CD4-positive, alpha-beta T cell (primary cell): Measurements from ENCODE around the gene TAAR5. TPM values are rescaled to one million over a fixed set of nuclear protein-coding genes. Genes with fewer than 3 reads are reported as not detected.

Experiments
- ATAC-seq: fragments of 200-7000 bp; cut with Tn5 transposase; one replicate; pipeline ENCODE4 v1.10.0; 2022; ENCODE audit warnings: mild to moderate bottlenecking; ENCODE audit not compliant: poor library complexity
- CTCF ChIA-PET: fragments of 350-600 bp; sonication (Branson Sonifier 250); formaldehyde crosslinking; loops from one replicate; lab custom pipeline; 2021; ENCODE audit warnings: antibody characterized with exemption, inconsistent platforms; lab: Charles Lee
- POLR2A ChIA-PET: fragments of 350-600 bp; sonication (Branson Sonifier 250); formaldehyde crosslinking; loops from one replicate; lab custom pipeline; 2021; ENCODE audit warnings: antibody characterized with exemption, inconsistent platforms; lab: Charles Lee
- DNase-seq, 14 experiments: peaks; one replicate each; pipeline ENCODE4 v3.0.0-alpha.2; 2013 to 2020; ENCODE audit warnings: mixed read lengths in 2 of 14
- H3K27ac ChIP-seq, 2 donors: one replicate each; pipeline versions ENCODE4 v1.5.1 to v1.7.0; 2013; ENCODE audit warnings: low read length in 2 of 2, low read depth in 1 of 2, mild to moderate bottlenecking in 1 of 2
- H3K27me3 ChIP-seq, 2 experiments: 1 replicate in 1 of 2; 2 replicates in 1 of 2; pipeline versions ENCODE4 v1.6.1 to v1.7.0; 2013; ENCODE audit warnings: low read length in 2 of 2, control low read depth in 1 of 2, mild to moderate bottlenecking in 1 of 2, moderate library complexity in 1 of 2; ENCODE audit not compliant: insufficient read depth in 2 of 2, control insufficient read depth in 1 of 2
- H3K36me3 ChIP-seq: one replicate; pipeline ENCODE4 v1.6.1; 2013; ENCODE audit warnings: low read length, control low read depth; ENCODE audit not compliant: insufficient read depth
- H3K4me1 ChIP-seq: one replicate; pipeline ENCODE4 v1.6.1; 2013; ENCODE audit warnings: low read length, control low read depth; ENCODE audit not compliant: insufficient read depth
- H3K4me3 ChIP-seq: one replicate; pipeline ENCODE4 v1.5.1; 2013; ENCODE audit warnings: mild to moderate bottlenecking, low read length, moderate library complexity
- H3K9me3 ChIP-seq, 2 experiments: 1 replicate in 1 of 2; 2 replicates in 1 of 2; pipeline versions ENCODE4 v1.6.1 to v1.7.0; 2013; ENCODE audit warnings: low read length in 2 of 2, mild to moderate bottlenecking in 2 of 2, control low read depth in 1 of 2, moderate library complexity in 1 of 2; ENCODE audit not compliant: control insufficient read depth in 1 of 2, insufficient read depth in 1 of 2
- H3K27ac Mint-ChIP-seq: one replicate; pipeline ENCODE4 v1.8.0; 2020; ENCODE audit warnings: mixed read lengths
- H3K27me3 Mint-ChIP-seq: one replicate; pipeline ENCODE4 v1.8.0; 2021; ENCODE audit warnings: mixed read lengths
- H3K36me3 Mint-ChIP-seq: one replicate; pipeline ENCODE4 v1.8.0; 2021; ENCODE audit warnings: low read depth, mixed read lengths
- H3K4me1 Mint-ChIP-seq: one replicate; pipeline ENCODE4 v1.8.0; 2021; ENCODE audit warnings: low read depth, mixed read lengths
- H3K4me3 Mint-ChIP-seq: one replicate; pipeline ENCODE4 v1.8.0; 2020; ENCODE audit warnings: mild to moderate bottlenecking, mixed read lengths
- H3K9me3 Mint-ChIP-seq: one replicate; pipeline ENCODE4 v1.8.0; 2020; ENCODE audit warnings: mixed read lengths
- CTCF ChIP-seq: fragments of 200-600 bp; IDR thresholded peaks from one replicate; pipeline ENCODE4 v1.8.0; 2022; ENCODE audit warnings: antibody characterized with exemption, mild to moderate bottlenecking
- intact Hi-C, 2 experiments: fragments of 100-400 bp; cut with DNase I in 1 of 2; cut with micrococcal nuclease in 1 of 2; formaldehyde crosslinking; loops; one replicate each; pipeline versions ENCODE4 v1.15.1 to v1.9.0; 2023 to 2025; cut with DNase I, micrococcal nuclease
- total RNA-seq, 174 experiments: library from RNA in 2 of 174; stranded (reverse) in 2 of 174; gene quantifications; one replicate each; pipeline ENCODE4 v1.2.3 and lab custom pipeline; 2021 to 2026

The TAAR5 gene
- total RNA-seq, 2 experiments from 2014 or later = not detected

GRCh38 chr6:132548746-132549463 is 40.6 kb downstream of the TAAR5 start:
- H3K36me3 ChIP-seq = no peaks in the 10 kb centered on the region
- no peak for TF ChIP-seq CTCF
- ChIA-PET CTCF (no interaction called here), POLR2A (no interaction called here)
- peaks cover 21% of the 10 kb centered on the region for H3K27me3 Mint-ChIP-seq
- no peak overlapping the region for H3K4me3 Mint-ChIP-seq
- intact Hi-C loops = no loop called here
- no peak overlapping the region for H3K27ac Mint-ChIP-seq
- no peak overlapping the region for H3K27ac ChIP-seq
- H3K27me3 ChIP-seq = peaks cover 3% of the 10 kb centered on the region in 2 experiments
- no peaks in the 10 kb centered on the region for H3K4me1 ChIP-seq
- H3K36me3 Mint-ChIP-seq = no peaks in the 10 kb centered on the region
- H3K9me3 Mint-ChIP-seq = no peaks in the 10 kb centered on the region
- DNase-seq (no peak), ATAC-seq (no peak)
- H3K4me3 ChIP-seq = no peak overlapping the region
- no peaks in the 10 kb centered on the region for H3K4me1 Mint-ChIP-seq
- H3K9me3 ChIP-seq = no peaks in the 10 kb centered on the region

- ATAC-seq (no peak), DNase-seq (no peak)
- ChIA-PET CTCF (no interaction called here), POLR2A (no interaction called here)
- no peak overlapping the region for H3K4me3 ChIP-seq
- no peak overlapping the region for H3K27ac ChIP-seq
- no peaks in the 10 kb centered on the region for H3K36me3 ChIP-seq
- intact Hi-C loops = no loop called here
- Mint-ChIP-seq H3K36me3 (no peaks in the 10 kb centered on the region), H3K27ac (no peak overlapping the region), H3K4me1 (no peaks in the 10 kb centered on the region), H3K4me3 (no peak overlapping the region), H3K27me3 (peaks cover 35% of the 10 kb centered on the region), H3K9me3 (no peaks in the 10 kb centered on the region)
- no peaks in the 10 kb centered on the region for H3K9me3 ChIP-seq
- H3K4me1 ChIP-seq = no peaks in the 10 kb centered on the region
- TF ChIP-seq CTCF = no peak
- H3K27me3 ChIP-seq = peaks cover 3 to 11% of the 10 kb centered on the region in 2 experiments
These were observed 44.7 kb downstream of the TAAR5 start for GRCh38 chr6:132544826-132545225.

Other genes starting within 250 kb of the TAAR5 start
- not detected for gene MOXD1, start 188.3 kb downstream of the TAAR5 start, total RNA-seq
- 1 to 10 TPM; 4.3 to 5.9 TPM for gene STX7, start 76.6 kb downstream of the TAAR5 start, total RNA-seq
- not detected for gene TAAR9, start 51.5 kb downstream of the TAAR5 start, total RNA-seq
- not detected for gene TAAR8, start 37.1 kb downstream of the TAAR5 start, total RNA-seq
- not detected for gene TAAR6, start 19.4 kb downstream of the TAAR5 start, total RNA-seq
- gene TAAR2, start 34.5 kb upstream of the TAAR5 start, total RNA-seq = not detected
- not detected for gene TAAR1, start 69.4 kb upstream of the TAAR5 start, total RNA-seq
- not detected for gene VNN1, start 124.3 kb upstream of the TAAR5 start, total RNA-seq
- gene VNN2, start 168.2 kb upstream of the TAAR5 start, total RNA-seq = 1 to 10 TPM; 6.5 to 7.0 TPM
- gene SLC18B1, start 208.9 kb upstream of the TAAR5 start, total RNA-seq = 1 to 10 TPM; 8.5 to 9.0 TPM
- 1,000 to 10,000 TPM; 2,765 to 2,889 TPM for gene RPS12, start 224.8 kb upstream of the TAAR5 start, total RNA-seq